Measurements from ENCODE around the gene MLLT6.

DNA sequence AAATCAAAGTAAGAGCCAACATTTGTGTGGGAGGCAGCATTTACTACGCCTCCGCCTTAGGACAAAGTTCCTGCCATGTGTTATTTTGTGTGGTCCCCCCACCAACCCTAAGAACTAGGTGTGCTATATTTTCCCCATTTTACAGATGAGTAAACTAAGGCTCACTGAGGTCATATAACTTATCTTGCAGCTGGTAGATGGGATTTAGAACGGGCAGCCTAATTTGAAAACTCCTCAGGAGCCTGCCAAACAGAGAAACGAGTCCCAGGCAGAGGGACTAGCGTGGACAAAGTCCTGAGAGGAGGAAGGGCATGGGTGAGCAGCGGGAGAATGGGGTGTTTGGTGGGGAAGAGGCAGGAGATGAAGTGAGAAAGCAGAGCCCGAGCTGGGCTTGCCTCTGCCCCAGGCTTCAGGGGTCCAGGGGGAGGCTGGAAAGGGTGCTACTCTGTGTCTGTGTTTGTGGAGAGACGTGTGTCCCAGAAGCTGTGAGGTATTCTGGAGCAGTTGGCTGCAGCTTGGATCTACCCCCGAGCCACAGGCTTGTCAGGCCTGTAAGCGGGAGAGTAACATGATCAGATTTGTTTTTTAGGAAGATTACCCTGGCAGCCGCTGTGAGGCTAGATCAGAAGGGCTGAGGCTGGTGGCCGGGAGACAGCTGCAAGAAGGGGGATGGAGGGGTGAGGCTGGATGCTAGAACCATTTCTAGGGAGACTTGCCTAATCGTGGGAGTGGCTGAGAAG, 5.0 kb downstream of the MLLT6 start:
- TF ChIP-seq POLR2A (IDR thresholded peaks at IDR 0.05) = no peak
- TF ChIP-seq, protein P1, sequence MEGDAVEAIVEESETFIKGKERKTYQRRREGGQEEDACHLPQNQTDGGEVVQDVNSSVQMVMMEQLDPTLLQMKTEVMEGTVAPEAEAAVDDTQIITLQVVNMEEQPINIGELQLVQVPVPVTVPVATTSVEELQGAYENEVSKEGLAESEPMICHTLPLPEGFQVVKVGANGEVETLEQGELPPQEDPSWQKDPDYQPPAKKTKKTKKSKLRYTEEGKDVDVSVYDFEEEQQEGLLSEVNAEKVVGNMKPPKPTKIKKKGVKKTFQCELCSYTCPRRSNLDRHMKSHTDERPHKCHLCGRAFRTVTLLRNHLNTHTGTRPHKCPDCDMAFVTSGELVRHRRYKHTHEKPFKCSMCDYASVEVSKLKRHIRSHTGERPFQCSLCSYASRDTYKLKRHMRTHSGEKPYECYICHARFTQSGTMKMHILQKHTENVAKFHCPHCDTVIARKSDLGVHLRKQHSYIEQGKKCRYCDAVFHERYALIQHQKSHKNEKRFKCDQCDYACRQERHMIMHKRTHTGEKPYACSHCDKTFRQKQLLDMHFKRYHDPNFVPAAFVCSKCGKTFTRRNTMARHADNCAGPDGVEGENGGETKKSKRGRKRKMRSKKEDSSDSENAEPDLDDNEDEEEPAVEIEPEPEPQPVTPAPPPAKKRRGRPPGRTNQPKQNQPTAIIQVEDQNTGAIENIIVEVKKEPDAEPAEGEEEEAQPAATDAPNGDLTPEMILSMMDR (IDR thresholded peaks at IDR 0.05) = no peak

Measured in lower leg skin (tissue), 3 donors.